Stimulated activated CD4-positive, alpha-beta T cell treated with anti-CD3 and anti-CD28 coated beads, Interleukin-15, amount 100 ng/mL, for 48 hours (primary cell): ENCODE measurements around the gene TEAD4.

Experiments
- DNase-seq, 2 donors: peaks; one replicate each; pipeline ENCODE4 v3.0.0-alpha.2; 2020; ENCODE audit warnings: low read depth in 2 of 2

Gene TEAD4

DNA sequence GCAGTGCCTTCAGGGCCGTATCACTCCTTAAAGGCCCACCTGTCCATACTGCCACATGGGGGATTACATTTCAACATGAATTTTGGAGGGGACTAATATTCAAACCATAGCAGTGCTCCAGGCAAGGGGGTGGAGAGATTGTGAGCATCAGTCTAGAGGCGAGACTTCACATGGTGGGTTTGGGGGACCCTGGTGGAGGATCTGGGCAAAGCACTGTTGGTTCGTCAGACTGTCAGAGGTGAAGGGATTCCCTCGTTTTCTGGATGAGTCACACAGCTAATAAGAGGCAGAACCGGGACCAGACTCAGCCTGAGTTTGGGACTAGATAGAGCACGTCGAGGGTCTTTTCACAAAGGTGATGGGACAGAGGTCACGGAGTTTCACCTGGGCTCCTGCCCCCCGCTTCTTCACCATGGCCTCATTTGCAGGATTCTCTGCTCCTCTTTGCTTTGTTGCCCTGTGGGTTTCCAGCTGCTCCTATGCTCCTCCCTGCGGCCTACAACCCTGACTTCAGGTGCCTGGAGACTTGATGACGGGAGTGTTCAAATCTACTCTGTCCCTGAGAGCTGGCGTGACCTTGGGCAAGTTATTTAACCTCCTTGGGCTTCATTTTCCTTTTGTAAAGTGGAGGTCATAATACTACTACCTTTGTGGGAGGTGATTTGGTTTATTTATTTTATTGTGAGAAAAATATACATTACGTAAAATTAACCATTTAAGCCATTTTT lies 41.5 kb downstream of the TEAD4 start:
- DNase-seq = no peak

DNA sequence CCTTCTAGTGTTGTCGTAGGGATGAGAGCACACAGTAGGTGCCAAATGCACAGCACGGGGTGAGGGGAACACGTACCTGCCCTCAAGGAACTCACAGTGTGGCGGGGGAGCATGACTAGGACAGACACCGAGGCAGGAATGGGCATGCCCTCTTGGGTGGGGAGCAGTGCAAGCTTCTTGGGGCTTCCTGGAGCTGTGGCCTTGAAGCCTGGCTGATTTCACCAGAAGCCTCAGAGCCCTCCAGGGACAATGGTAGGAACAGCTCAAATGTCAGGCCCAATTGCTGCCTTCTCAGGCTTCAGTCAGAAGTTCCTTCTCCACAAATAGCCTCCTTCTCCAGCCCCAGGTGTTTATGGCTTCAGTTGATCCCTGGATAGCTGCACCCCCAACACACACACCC lies 43.4 kb downstream of the TEAD4 start:
- DNase-seq = no peak

DNA sequence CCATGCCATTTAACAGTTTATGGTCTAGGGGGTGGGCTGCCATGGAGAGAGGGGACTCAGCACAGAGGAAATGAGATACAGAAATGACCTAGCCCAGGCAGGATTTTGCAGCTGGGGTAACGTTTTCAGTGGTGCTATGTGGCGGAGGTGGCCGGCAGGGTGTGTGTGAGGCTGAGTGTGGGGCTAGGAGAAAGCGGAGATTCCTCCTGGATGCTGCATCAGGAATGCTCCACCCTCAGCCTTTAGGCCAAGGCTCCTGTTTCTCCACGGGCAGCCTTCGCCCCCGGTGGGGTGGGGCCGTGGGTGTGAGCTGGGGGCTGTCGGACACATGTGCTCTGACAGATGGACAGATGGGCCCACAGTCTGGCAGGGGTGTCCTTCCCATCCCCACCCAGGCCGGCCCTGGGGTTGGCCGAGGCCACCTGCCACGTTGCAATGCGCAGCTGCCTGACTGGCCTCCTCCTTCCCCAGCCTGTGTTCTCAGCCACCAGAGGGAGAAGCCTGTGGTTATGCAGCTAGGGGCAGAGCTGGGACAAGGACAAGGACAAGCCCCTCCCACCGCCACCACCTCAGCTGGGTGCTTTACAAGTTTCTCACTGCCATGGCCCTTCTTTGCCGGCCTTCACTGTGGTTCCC lies 44.3 kb downstream of the TEAD4 start:
- DNase-seq = no peak

DNA sequence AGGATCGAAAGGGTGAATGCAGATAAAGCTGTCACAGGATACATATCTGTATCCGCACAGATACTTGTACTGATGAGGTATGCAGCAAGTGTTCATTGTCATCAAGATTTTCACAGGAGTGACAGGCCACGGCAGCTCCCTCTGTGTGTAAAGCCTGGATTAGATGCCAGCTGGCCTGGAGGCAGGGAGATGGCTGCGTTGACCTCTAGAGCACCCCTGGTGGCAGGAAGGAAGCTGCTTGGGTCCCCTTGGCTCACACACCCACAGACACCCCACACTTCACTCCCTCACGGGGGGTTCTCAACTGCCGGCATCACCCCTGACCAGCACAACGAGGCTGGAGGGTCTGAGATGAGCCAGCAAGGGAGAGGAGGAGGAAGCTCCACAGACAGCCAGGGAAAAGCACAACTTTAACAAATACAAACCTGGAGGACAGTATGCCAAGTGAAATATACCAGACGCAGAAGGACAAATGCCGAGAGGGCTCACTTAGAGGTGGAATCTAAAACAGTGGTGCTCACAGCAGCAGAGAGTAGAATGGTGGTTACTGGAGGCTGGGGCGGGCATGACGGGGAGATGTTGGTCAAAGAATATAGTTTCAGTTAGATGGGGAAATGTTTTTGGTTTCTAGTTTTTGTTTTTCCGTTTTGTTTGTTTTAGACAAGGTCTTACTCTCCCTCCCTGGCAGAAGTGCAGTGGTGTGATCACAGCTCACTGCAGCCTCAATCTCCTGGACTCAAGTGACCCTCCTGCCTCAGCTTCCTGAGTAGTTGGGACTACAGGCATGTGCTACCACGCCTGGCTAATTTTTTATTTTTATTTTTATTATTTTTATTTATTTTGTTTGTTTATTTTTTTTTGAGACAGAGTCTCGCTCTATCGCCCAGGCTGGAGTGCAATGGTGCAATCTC lies 45.7 kb downstream of the TEAD4 start:
- DNase-seq = no peak

DNA sequence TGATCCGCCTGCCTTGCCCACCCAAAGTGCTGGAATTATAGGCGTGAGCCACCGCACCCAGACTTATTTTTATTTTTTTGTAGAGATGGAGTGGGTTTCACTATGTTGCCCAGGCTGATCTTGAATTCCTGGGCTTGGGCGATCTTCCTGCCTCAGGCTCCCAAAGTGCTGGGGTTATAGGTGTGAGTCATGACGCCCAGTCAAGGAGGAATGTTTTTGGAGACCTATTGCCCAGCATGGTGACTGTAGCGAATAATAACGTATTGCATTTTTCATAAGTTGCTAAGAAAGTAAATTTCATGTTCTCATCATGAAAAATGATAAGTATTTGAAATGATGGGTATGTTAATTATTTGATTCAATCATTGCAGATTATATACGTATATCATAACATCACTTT lies 46.5 kb downstream of the TEAD4 start:
- DNase-seq = no peak

DNA sequence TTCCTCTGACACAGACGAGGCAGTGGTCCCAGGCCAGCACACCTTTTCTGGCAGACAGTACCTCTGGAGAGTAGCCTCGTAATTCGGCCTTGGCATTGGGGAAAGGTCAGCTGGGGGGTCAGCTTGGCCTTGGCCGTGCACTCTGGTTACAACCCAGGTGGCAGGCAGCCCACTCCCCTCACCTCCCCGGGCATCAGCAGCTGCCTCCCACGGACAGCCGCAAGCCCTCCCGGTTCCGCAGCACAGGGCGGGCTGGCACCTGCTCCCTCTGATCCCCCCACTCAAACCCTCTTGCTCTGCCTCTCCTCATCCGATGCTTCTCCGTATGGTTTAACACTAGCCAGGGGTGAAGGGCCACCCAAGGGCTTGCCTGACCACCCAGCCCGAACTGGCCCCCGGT lies 50.6 kb downstream of the TEAD4 start:
- no peak for DNase-seq

DNA sequence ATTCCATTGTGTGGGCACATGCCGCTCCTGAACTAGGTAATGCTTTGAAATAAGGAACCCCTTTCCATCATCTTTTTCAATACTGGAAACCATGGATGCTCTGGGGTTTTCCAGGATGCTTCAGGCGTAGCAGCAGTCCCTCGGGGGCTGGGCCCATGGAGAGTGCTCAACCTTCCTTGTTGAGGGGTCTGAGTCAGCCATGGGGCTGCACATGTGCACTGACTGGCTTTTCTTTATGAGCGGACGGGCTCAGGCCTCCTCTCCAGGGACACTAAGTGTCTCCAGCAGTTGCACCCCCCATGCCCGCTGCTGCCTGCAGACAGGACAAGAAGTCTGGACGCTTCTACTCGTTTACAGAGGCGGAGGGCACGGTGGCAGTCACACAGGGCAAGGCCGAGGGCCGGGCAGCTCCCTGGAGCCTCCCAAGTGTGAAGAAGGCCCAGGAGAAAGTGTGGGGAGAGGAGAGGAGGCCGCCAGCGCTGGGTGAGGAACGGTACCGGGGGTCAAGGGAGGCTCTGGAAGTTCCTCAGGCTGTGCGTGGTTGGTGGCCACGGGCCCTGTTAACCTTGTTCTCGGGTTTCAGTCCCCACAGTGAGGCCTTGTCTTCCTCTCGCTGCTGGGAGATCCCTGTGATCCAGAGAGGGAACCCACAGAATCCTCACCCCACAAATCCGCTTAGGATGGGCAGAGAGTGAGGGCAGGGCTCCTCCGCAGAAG lies 51.2 kb downstream of the TEAD4 start:
- DNase-seq = no peak

DNA sequence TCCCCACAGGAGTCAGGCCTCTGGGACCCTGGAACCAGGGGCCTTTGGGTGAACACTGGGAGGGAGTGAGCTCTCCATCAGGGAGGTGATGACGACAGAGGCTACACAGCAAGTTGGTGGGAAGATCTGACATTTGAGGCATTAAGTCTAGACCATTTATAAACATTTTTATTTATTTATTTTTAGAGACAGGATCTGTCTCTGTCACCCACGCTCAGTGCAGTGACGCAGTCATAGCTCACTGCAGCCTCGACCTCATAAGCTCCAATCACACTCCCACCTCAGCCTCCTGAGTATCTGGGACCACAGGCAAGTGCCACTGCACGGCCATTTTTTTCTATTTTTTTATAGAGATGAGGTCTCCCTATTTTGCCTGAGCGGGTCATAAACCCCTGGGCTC lies 53.6 kb downstream of the TEAD4 start:
- no peak for DNase-seq

DNA sequence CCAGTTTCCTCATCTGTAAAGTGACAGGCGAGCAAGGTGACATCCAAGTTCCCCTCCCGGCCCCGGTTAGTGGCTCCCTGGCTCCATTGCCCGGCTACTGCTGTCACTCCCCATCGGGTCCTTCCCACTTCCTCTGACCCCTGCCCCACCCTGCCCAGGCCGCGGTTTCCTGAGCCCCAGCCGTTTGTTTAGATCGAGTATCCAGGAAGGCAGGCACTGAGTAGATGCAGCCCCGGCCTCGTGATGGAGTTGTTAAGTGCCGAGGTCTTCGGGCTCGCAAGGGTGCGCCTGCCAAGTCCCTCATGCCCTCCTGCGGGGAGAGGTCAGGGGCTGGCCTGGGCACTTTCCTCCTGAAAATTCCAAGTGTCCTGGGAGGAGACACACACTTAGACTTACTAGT lies 55.4 kb downstream of the TEAD4 start:
- DNase-seq = no peak

DNA sequence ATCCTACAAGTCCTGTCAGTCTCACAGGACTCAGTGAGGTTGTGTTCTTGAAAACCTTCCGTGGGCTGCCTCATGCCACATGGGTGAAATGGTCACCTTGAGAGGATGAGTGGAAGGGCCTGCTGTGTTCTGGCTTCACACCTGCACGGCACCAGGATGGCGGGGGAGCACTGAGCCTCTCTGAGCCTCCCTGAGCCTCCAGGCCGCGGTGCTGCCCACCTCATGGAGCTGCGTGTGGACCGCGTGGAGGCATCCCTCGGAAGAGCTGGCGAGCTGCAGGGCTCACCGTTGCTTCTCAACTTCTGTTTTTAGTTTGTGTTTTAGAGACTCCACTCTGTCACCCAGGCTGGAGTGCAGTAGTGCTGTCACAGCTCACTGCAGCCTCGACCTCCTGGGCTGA lies 56.2 kb downstream of the TEAD4 start:
- DNase-seq = no peak

DNA sequence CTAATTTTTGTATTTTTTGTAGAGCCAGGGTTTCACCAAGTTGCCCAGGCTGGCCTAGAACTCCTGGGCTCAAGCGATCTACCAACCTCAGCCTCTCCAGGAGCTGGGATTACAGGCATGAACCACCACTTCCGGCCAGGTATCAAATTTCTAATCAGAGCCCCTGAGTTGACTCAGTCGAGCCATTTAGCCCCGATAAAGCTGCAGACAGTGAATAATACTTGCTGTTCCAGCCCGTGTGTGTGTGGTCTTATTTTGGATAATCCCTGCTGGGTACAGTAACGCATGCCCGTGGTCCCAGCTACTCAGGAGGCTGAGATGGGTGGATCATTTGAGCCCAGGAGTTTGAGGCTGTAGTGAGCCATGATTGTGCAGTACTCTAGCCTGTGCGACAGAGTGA lies 57.0 kb downstream of the TEAD4 start:
- no peak for DNase-seq

DNA sequence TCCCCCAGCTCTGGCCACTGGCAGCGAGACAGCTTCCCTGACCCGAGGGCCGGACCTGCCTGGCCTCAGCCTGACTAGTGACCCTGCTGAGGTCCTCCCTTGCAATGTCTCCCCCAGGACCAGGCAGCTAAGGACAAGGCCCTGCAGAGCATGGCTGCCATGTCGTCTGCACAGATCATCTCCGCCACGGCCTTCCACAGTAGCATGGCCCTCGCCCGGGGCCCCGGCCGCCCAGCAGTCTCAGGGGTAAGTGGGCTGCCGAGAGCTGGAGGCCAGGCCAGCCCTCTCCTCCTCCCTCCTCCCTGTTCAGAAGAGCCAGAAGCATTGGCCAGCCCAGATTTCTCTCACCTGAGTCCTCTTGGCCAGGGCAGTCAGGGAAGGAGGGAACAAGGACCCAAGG lies 58.1 kb downstream of the TEAD4 start:
- no peak for DNase-seq

DNA sequence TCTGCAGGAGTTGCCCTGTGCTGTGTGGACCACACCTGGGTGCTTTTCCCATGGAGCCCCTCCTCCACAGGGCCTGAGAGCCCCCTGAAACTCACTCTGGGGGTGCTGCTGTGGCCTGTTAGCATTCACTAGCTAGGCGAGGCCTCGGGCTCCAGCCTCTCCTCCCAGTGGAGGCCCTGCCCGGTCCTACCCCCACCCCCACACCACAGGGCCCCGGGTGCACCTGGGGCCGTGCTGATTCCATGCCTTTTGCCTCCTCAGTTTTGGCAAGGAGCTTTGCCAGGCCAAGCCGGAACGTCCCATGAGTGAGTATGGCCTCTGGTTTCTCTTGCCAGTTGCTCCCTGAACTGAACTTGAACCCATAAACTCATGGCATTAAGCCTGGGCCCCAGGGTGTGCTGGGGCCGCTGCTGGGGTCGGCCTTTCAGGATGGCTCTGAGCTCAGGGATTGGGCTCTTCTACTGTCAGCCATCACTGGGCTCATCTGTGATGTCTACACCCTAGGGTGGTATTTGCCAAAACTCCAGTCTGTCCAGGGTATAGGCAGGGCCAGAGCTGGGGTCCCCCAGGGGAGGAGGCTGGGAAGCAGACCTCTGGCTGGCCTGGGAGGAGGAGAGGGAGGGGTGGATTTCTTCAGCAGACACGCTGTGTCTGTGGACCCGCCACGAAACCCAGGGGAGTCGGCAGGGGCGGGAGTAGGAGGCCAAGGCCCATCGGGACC lies 59.2 kb downstream of the TEAD4 start:
- DNase-seq = no peak

DNA sequence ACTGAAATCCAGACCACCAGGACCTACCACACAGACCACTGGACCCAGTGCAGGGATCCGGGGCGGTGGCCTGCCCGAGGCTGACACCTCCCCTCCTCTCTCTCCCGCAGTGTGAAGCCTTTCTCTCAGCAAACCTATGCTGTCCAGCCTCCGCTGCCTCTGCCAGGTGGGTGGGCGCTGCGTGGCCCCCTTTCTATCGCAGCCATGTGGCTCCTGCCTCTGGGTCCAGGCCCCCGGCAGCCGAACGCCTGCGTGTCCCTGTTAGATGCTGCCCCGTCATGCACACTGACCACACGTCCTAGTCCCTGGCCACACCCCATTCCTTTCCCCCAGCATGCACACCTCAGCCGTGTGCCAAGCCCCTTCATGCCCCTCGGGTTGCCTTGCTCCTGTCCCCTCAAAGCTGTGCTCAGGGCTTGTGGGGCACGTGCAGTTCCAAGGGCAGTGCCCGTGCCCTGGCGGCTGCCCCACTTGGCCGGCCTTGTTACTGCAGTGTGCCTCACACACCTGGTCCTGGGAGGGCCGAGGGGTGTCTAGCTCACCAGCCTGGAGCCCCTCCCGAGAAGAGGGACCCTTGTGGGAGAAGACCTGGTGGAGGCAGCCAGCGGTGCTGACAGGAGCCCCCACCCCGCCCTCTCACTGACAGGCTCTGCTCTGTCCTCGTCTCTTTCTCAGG lies 59.9 kb downstream of the TEAD4 start:
- DNase-seq = no peak

DNA sequence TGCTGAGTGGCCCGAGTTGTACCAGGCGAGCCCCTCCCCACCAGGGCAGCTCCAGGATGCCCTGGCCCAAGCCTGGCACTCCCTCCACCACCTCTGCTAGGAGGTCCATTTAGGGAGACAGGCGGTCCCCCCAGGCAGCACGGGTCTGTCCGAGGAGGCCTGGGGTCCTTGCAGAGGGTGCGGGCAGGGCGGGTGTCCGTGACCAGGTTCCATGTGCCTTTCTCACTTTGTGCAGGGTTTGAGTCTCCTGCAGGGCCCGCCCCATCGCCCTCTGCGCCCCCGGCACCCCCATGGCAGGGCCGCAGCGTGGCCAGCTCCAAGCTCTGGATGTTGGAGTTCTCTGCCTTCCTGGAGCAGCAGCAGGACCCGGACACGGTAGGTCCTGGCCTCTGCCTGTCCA lies 61.2 kb downstream of the TEAD4 start:
- no peak for DNase-seq

DNA sequence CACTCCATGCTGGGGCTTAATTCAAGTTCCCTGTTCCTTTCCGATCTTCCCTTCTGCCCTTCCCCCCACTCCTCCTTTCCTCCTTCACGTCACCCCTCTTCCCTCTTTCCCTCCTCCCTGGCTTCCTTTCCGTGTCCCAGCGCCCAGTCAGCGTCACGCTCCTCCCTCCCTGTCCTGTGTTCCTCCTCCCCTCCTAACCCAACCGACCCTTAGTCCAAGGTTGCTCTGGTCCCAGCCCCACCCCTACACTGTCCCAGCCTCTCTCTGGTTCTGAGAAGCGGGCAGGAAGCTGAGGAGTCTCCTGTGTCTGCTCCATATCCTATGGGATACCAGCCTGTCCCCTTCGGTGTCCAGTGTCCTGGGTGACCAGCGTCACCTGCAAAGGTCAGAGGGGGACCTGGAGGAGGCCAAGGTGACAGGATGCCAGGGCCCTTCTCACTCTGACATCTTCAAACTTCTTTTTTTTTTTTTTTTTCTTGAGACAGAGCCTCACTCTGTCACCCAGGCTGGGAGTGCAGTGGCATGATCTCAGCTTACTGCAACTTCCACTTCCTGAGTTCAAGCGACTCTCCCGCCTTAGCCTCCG lies 61.7 kb downstream of the TEAD4 start:
- no peak for DNase-seq

DNA sequence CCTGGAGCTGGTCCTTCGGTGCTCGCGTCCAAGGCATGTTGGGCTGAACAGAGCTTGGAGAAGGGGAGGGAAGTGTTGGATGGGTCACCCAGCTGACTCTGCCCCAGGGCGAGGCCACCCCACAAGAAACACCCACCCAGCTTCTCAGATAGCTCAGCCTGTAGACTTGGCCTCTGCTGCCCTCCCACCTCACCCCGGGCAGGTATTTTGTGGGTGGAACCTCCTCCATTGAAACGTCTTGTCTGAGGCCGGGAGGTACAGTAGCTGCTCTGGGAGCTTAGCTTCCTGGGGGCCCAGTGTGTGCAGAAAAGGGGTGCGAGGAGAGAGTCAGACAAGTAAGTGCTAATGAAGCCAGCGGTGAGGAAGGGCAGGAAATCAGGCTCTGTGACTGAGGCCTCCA lies 63.2 kb downstream of the TEAD4 start:
- no peak for DNase-seq

DNA sequence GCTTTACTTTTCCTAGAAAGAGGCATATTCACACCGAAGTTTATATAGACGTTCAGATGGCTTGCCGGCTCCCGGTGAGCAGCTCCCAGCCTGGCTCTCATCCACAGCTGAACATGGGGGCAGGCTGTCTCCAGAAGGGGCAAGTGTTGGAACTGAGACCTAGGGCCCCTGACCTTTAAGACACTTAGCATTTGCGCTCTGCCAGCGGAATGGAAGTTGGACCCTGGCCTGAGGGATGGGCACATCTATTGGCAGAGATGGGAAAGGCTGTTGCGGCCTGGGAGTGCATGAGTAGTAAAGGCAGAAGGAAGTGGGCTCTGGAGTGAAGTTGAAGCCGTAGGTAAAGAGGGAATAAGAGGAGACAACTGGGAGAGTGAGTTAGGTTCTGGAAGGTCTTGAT lies 63.8 kb downstream of the TEAD4 start:
- DNase-seq = no peak

DNA sequence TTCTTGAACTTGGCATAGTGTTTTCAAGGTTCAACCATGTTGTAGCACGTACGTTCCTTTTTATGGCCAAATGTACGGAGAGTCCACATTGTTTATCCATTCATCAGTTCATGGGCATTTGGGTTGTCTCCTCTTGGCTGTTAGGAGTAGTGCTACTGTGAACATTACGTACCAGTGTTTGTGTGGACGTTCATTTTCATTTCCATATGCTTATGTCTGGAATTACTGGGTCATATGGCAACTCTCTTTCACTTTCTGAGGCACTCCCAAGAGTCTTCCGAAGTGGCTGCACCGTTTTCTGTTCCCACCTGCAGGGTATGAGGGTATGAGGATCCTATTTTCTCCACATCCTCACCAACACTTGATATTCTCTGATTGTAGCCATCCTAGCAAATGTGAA lies 68.9 kb downstream of the TEAD4 start:
- DNase-seq = no peak

DNA sequence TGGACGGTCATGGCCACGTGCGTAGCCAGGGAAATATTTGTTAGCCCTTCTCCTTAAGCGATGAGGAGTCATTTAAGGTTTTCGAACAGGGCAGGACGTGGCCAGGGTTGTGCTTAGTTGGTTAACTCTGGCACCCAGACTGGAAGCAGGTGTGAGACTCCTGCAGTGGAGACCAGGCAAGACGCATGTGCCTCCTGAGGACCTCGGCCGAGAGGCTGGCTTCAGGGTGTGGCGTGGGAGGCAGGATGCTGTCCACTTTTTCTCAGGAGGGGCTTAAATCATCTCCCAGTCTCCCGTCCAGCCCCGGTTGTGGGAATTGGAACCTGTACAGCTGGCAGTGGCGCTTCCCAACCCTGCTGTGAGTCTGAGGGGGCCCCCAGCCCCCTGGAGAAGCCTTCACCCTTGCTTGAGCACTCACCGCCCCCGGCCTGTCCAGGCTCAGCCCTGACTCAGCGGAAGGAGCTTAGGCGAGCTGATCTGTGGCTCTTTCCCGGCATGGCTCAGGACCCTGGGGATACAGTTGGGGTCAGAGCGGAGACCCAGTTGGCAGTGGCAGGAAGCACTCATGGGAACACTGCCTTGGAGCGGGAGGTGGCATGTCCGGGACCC lies 71.7 kb downstream of the TEAD4 start:
- DNase-seq = no peak
